Ectodermal cell (in vitro differentiated cells): Measurements from ENCODE around the gene CACNA1E.

Source experiments
- H3K27ac ChIP-seq: 2 replicates; pipeline ENCODE4 v1.7.0; 2013; ENCODE audit warnings: mild to moderate bottlenecking, low read depth, low read length; ENCODE audit not compliant: insufficient read depth, poor library complexity, severe bottlenecking
- H3K27me3 ChIP-seq: 2 replicates; pipeline ENCODE4 v1.7.0; 2013; ENCODE audit warnings: mild to moderate bottlenecking, low read length; ENCODE audit not compliant: insufficient read depth, control insufficient read depth, poor library complexity, severe bottlenecking
- H3K36me3 ChIP-seq: one replicate; pipeline ENCODE4 v1.7.0; 2013; ENCODE audit warnings: low read length; ENCODE audit not compliant: control insufficient read depth, insufficient read depth
- H3K4me1 ChIP-seq: one replicate; pipeline ENCODE4 v1.7.0; 2013; ENCODE audit warnings: low read length; ENCODE audit not compliant: control insufficient read depth, insufficient read depth
- H3K4me3 ChIP-seq: 2 replicates; pipeline ENCODE4 v1.7.0; 2013; ENCODE audit warnings: low read depth, low read length, control low read depth; ENCODE audit not compliant: insufficient read depth
- H3K9me3 ChIP-seq: 2 replicates; pipeline ENCODE4 v1.7.0; 2013; ENCODE audit warnings: mild to moderate bottlenecking, low read length, moderate library complexity; ENCODE audit not compliant: control insufficient read depth
- WGBS, 2 experiments: methylation state at CpG; one replicate each; pipeline ENCODE4 v1.1.7; 2013; ENCODE audit warnings: missing lambda C conversion rate in 2 of 2; 5-methylcytosine and 5-hydroxymethylcytosine counted together

Gene CACNA1E

DNA sequence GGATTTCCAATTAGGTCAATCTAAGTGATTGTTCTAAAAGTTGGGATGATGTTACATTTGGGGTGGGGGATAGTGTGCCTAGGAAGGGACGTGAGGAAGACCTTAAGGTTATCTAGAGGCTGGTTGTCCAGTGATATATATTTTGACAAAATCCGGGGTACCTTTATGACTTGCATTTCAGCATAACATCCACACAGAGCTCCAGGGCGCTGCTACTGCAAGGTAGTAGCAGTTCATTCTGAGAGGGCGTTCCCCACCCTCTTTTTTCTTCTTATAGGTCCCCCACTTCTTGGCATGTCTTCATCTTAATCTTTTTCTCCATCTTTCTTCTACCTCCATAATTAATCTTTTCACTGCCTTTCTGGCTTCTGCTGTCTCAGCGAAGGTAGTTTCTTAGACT is 161.9 kb downstream of the CACNA1E start:
- WGBS, 2 experiments: 91% methylated on average over 5 of the region's 5 CpGs
- H3K36me3 ChIP-seq: no peaks in the 10 kb centered on the region
- no peaks in the 10 kb centered on the region for H3K9me3 ChIP-seq
- no peaks in the 10 kb centered on the region for H3K4me1 ChIP-seq
- no peak overlapping the region for H3K4me3 ChIP-seq
- no peak overlapping the region for H3K27ac ChIP-seq
- H3K27me3 ChIP-seq: no peaks in the 10 kb centered on the region

DNA sequence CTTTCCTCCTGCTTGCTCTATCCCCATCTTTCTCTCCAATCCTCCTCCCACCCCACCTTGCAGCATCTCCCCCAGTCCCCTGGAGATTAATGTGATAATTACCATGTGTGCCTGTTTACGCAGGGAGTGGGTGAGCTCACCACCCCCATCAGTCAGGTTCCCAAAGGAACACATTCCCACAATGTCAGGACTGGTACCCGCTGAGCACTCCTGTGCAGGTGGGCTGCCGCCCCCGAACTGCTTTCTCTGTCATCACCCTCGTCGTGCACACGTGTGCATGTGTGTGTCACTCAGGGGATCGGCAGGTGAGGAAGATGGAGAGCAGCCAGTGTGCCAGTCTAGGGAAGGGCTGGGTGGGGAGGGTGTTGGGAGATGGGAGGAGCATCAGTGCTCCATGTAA is 163.4 kb downstream of the CACNA1E start:
- Histone ChIP-seq H3K4me1 (no peaks in the 10 kb centered on the region), H3K9me3 (no peaks in the 10 kb centered on the region), H3K4me3 (no peak overlapping the region), H3K27ac (no peak overlapping the region), H3K27me3 (no peaks in the 10 kb centered on the region), H3K36me3 (no peaks in the 10 kb centered on the region)
- WGBS, 2 experiments: 93 to 96% methylated on average over 8 of the region's 8 CpGs

DNA sequence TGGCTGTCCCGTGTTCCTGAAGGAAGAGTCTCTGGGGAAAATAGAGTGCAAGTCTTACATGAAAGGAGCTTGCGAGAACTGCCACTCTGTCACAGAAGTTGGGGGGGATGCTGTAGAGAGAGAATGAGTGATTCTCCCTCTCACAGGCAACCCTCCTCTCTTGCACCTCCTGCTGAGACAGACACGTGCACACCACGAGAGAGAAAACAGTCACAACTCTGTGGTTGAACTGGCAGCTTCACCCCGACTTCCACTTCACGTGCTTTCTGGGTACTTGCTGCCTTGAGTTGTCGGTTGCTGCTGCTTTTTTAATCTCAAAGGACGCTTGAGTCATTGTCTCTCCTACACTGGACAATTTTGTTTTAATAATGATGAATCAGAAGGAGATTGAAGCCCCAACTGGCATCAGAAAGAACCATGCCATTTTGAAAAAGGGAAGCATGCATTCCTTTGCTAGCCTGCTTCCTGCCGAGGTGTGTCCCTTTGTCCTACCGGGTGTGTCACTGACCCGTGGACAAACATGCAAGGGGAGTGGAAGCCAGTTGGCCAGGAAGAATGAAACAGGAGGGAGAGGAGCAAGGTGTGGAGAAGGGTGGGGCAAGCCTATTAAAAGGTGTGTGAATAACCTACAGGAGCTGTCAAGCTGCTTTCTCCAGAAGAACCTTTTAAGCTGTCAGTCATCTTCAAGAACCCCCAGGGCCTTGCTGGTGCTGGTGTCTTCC is 164.2 kb downstream of the CACNA1E start:
- H3K36me3 ChIP-seq: no peaks in the 10 kb centered on the region
- H3K27ac ChIP-seq: no peak overlapping the region
- no peaks in the 10 kb centered on the region for H3K4me1 ChIP-seq
- H3K9me3 ChIP-seq: no peaks in the 10 kb centered on the region
- 84 to 86% methylated on average over 11 of the region's 11 CpGs for WGBS, 2 experiments
- no peak overlapping the region for H3K4me3 ChIP-seq
- H3K27me3 ChIP-seq: no peaks in the 10 kb centered on the region

DNA sequence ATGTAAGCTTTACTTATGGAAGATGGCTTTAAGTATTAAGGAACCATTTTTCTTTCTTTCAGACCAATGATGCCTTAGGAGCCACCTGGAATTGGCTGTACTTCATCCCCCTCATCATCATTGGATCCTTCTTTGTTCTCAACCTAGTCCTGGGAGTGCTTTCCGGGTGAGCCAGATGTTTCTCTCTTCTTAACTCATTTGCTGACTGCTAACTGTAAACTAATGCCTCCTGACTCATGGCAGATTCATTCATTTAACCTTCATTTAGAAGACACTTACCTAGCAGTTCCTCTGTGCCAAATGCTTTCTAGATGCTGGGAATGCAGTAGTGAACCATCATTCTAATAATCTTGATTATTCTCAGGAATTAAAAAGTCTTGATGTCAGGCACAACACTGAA is 168.0 kb downstream of the CACNA1E start:
- Histone ChIP-seq H3K4me3 (no peak overlapping the region), H3K9me3 (no peaks in the 10 kb centered on the region), H3K27ac (no peak overlapping the region), H3K27me3 (no peaks in the 10 kb centered on the region), H3K4me1 (no peaks in the 10 kb centered on the region), H3K36me3 (no peaks in the 10 kb centered on the region)
- WGBS, 2 experiments: 83 to 93% methylated on average over 1 of the region's 1 CpG

DNA sequence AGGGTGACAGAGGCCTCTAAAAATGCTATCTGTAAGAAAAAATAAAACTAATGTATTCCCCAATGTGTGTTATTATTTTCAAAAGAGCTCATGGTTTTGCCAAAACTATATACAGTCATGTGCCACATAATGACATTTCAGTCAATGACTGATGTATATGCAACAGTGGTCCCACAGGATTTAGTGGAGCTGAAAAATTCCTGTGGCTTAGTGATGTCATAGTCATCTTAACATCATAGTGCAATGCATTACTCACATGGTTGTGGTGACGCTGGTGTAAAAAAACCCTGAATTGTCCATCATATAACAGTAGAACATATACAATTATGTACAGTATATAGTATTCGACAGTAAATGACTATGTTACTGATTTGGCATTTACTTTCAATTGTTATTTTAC is 172.4 kb downstream of the CACNA1E start:
- 95% methylated on average over 2 of the region's 2 CpGs; no CpG with 5 or more reads in 1 of the 2 experiments for WGBS, 2 experiments
- peaks cover 6% of the 10 kb centered on the region for H3K4me1 ChIP-seq
- no peaks in the 10 kb centered on the region for H3K27me3 ChIP-seq
- H3K9me3 ChIP-seq: no peaks in the 10 kb centered on the region
- no peak overlapping the region for H3K27ac ChIP-seq
- no peak overlapping the region for H3K4me3 ChIP-seq
- H3K36me3 ChIP-seq: no peaks in the 10 kb centered on the region

DNA sequence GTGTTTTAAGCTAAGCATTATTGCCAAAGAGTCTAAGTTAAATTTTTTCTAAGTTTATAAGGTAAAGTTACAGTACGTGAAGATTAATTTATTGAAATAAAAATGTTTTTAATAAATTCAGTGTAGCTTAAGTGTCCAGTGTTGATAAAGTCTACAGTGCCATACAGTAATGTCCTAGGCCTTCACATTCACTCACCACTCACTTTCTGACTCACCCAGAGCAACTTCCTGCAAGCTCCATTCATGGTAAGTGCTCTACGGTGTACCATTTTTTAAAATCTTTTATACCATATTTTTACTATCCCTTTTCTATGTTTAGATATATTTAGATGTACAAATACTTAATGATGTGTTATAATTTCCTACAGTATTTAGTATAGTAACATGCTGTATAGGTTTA is 173.2 kb downstream of the CACNA1E start:
- 0% methylated on average over 1 of the region's 2 CpGs; no CpG with 5 or more reads in 1 of the 2 experiments for WGBS, 2 experiments
- no peaks in the 10 kb centered on the region for H3K27me3 ChIP-seq
- H3K9me3 ChIP-seq: no peaks in the 10 kb centered on the region
- no peaks in the 10 kb centered on the region for H3K36me3 ChIP-seq
- no peak overlapping the region for H3K27ac ChIP-seq
- H3K4me1 ChIP-seq: peaks cover 6% of the 10 kb centered on the region
- H3K4me3 ChIP-seq: no peak overlapping the region

DNA sequence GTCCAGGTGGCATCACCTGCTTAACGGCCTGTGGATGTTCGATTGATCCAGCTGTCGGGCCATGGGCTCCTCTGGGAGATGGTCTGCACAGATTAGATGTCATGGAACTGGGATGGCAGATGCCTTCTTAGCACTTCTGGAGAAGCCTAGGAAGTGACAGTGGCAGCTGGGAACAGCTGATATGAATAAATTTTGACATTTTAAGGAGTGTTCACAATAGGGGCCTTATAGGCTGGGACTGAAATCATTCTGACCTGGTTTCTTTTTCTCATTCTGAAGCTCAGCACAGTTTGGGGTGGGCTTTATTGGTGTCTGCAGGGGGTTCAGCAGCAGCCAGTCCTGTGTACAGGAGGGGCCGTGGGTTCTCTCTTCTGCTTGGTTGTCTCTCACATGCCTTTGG is 175.3 kb downstream of the CACNA1E start:
- Histone ChIP-seq H3K9me3 (no peaks in the 10 kb centered on the region), H3K27me3 (no peaks in the 10 kb centered on the region), H3K36me3 (no peaks in the 10 kb centered on the region), H3K27ac (no peak overlapping the region), H3K4me1 (peaks cover 6% of the 10 kb centered on the region), H3K4me3 (no peak overlapping the region)
- WGBS, 2 experiments: 85 to 88% methylated on average over 4 of the region's 4 CpGs

DNA sequence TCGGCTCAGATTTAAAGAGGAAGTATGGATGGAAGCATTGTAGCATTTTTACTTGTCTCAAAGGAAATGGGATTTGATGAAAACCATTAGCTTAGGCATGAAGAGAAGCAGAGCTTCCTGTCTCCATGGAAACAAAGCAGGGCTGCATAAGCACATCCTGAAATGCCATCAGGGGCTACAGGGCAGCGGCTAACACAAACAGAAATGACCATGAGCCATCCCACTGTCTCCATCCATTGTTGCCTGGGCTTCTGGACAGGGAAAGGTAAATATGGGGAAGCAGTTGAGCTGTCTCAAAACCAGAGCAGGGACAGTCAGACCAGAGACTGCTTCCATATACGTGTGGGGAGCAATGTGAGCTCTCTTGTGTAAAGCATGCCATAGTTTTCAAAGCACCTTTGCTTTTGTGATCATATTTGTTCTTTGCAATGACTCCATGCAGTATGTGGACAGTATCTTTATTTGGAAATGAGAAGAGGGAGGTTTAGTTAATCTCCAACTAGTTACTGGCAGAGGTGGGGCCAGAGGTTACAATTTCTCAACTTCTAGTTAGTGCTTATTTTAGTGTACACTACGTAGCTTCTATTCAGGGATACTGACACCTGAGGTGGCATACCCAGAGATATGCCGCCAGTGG is 176.1 kb downstream of the CACNA1E start:
- no peak overlapping the region for H3K27ac ChIP-seq
- H3K27me3 ChIP-seq: no peaks in the 10 kb centered on the region
- WGBS, 2 experiments: 90 to 91% methylated on average over 5 of the region's 5 CpGs
- H3K4me3 ChIP-seq: no peak overlapping the region
- H3K4me1 ChIP-seq: peaks cover 6% of the 10 kb centered on the region
- no peaks in the 10 kb centered on the region for H3K9me3 ChIP-seq
- H3K36me3 ChIP-seq: no peaks in the 10 kb centered on the region

DNA sequence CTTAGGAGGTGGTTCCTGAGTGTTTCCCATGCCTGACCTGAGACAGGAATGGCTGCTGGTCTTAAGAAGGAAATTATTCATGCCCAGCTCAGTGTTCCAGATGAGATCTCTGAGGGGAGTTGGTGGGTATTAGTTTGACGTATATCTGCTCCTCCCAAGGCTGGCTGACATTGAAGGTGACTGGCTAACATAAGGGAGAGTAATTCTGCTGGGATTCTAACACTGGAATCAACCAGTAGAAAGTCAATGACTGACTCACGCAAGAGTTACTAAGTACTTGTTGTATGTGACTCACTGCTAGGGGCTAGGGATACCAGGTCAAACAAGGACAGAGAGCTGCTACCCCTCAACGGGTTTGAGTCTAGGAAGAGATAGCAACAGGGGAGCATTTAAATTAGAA is 177.3 kb downstream of the CACNA1E start:
- peaks cover 6% of the 10 kb centered on the region for H3K4me1 ChIP-seq
- no peak overlapping the region for H3K4me3 ChIP-seq
- 94 to 95% methylated on average over 3 of the region's 3 CpGs for WGBS, 2 experiments
- no peaks in the 10 kb centered on the region for H3K9me3 ChIP-seq
- no peaks in the 10 kb centered on the region for H3K36me3 ChIP-seq
- H3K27me3 ChIP-seq: no peaks in the 10 kb centered on the region
- no peak overlapping the region for H3K27ac ChIP-seq

DNA sequence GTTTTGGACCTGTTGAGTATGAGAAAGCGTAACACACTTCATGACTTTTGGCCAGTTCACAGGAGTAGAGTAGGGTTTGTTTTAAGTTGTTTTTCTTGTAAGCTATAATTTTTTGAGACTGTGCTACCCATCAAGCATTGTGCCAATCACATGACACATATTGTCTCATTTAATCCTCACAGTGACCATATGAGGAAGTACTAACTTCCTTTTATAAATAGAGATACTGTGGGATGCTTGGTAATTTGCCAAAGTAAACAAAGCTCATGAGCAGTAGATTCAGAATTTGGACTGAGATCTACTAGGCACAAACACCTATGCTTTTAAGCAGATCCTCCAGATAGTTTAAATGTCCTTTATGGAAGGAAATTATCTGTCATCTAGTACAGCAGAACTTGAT is 178.3 kb downstream of the CACNA1E start:
- Histone ChIP-seq H3K9me3 (no peaks in the 10 kb centered on the region), H3K4me1 (peaks cover 6% of the 10 kb centered on the region), H3K27ac (no peak overlapping the region), H3K4me3 (no peak overlapping the region), H3K36me3 (no peaks in the 10 kb centered on the region), H3K27me3 (no peaks in the 10 kb centered on the region)
- WGBS, 2 experiments: 93 to 96% methylated on average over 1 of the region's 1 CpG
